ENCODE data around the gene UROC1. TPM values are rescaled to one million over a fixed set of nuclear protein-coding genes. Genes with fewer than 3 reads are reported as not detected.

The UROC1 gene
- total RNA-seq, 1 donor from 2014 or later, result not detected

DNA sequence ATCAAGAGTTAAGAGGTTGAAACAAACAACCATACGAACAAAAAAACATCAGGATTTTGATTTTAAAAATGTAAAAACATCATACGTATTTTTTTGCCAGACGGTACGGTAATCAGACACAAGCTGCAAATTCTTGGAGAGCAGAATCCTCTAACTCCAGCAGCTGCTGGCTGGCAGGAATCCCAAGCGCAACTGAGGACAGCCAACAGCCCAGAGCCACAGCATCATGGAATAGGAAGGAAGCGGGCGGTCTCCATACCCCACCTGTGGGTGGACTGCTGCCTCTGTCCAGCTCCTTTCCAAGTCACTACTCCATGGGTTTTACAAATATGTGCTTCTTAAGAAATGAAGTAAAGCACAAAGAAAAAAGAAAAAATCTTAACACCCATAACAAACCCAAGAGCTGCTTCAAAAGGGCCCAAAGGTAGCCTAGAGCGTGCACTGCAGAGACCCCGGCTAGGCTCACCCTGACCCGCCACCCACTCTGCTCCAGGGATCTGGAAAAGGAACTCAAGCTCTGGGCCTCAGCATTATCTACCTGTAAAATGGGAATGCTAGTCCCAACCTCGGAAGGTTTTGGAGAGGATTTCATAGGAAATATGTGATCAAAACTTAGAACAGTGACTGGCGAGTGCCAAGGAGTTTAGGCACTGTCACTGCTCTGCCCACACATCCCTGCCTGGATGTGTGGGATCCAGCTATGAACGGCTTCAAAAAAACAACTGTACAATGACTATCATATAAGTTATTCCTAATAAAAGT, 75.3 kb downstream of the UROC1 start:
- H3K4me1 Mint-ChIP-seq, result no peaks in the 10 kb centered on the region
- H3K4me3 Mint-ChIP-seq, result no peak overlapping the region
- peak in 1 of 2 experiments; percentile 14 for DNase-seq (ENCODE audit: low spot score in 2 of 2, unreplicated experiment in 2 of 2)
- no peak overlapping the region for H3K27ac Mint-ChIP-seq
- H3K36me3 Mint-ChIP-seq, result peaks cover 7% of the 10 kb centered on the region
- H3K9me3 Mint-ChIP-seq, result no peaks in the 10 kb centered on the region
- no peak for TF ChIP-seq CTCF (IDR thresholded peaks at IDR 0.05; ENCODE audit: unreplicated experiment)
- H3K27me3 Mint-ChIP-seq (ENCODE audit: low read depth), result no peaks in the 10 kb centered on the region

DNA sequence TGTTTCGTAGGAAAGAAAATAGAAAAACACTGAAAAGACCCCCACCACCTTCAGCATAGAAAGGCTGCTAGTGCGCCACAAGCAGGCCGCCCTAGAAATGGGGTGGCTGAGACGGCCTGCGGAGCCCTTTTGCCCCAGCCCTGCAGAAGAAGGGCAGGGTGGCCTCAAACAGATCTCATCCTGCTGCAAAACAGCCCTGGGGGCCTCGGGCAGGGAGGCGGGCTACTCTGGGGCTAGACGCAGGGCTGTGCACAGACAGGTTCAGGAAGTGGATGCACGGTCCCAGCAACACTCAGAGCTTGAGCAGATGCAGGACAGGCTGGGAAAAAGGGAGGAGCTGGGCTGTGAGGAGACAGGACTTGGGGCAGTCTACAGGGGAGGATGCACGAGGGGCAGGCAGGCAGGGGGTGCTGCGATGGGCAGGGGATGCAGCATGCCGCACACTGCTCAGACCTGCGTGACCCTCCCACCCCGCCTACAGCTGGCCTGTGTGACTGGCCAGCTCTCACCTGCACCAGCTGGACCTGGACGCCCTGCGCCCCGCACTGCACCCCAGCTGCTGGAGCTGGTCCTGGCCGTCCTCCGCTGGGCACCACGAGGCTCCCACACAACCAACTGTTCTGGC, 76.2 kb downstream of the UROC1 start:
- H3K9me3 Mint-ChIP-seq, result no peaks in the 10 kb centered on the region
- no peak overlapping the region for H3K27ac Mint-ChIP-seq
- no peak for DNase-seq (ENCODE audit: low spot score in 2 of 2, unreplicated experiment in 2 of 2)
- H3K4me1 Mint-ChIP-seq, result no peaks in the 10 kb centered on the region
- no peak overlapping the region for H3K4me3 Mint-ChIP-seq
- peaks cover 8% of the 10 kb centered on the region for H3K36me3 Mint-ChIP-seq
- no peaks in the 10 kb centered on the region for H3K27me3 Mint-ChIP-seq (ENCODE audit: low read depth)
- no peak for TF ChIP-seq CTCF (IDR thresholded peaks at IDR 0.05; ENCODE audit: unreplicated experiment)

DNA sequence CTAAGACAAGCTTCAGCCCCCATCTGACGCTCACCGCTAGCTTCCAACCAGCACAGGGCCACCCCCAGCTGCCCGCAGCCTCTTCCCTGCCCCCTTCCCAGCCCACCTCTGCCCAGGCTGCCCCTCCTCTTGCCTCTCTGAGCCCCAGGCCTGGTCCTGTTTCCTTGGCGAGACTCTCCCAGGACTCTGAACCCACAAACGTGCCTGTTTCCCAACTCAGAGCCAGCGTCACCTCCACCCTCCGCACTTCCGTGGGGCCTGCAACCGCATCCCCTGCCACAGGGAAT, 76.9 kb downstream of the UROC1 start:
- H3K9me3 Mint-ChIP-seq, result no peaks in the 10 kb centered on the region
- H3K36me3 Mint-ChIP-seq, result peaks cover 8% of the 10 kb centered on the region
- TF ChIP-seq CTCF (IDR thresholded peaks at IDR 0.05; ENCODE audit: unreplicated experiment), result no peak
- H3K27me3 Mint-ChIP-seq (ENCODE audit: low read depth), result no peaks in the 10 kb centered on the region
- no peak overlapping the region for H3K27ac Mint-ChIP-seq
- no peaks in the 10 kb centered on the region for H3K4me1 Mint-ChIP-seq
- DNase-seq (ENCODE audit: low spot score in 2 of 2, unreplicated experiment in 2 of 2), result no peak
- H3K4me3 Mint-ChIP-seq, result no peak overlapping the region

- no peak for DNase-seq (ENCODE audit: low spot score in 2 of 2, unreplicated experiment in 2 of 2)
- TF ChIP-seq CTCF (IDR thresholded peaks at IDR 0.05; ENCODE audit: unreplicated experiment), result no peak
- H3K4me3 Mint-ChIP-seq, result no peak overlapping the region
- no peaks in the 10 kb centered on the region for H3K9me3 Mint-ChIP-seq
- H3K27me3 Mint-ChIP-seq (ENCODE audit: low read depth), result no peaks in the 10 kb centered on the region
- peaks cover 8% of the 10 kb centered on the region for H3K36me3 Mint-ChIP-seq
- no peak overlapping the region for H3K27ac Mint-ChIP-seq
- H3K4me1 Mint-ChIP-seq, result no peaks in the 10 kb centered on the region
Observed at GRCh38 chr3:126439968-126440708, 77.4 kb downstream of the UROC1 start.

- Mint-ChIP-seq H3K27me3 (ENCODE audit: low read depth) (no peaks in the 10 kb centered on the region), H3K9me3 (no peaks in the 10 kb centered on the region), H3K4me3 (no peak overlapping the region), H3K27ac (no peak overlapping the region), H3K4me1 (no peaks in the 10 kb centered on the region), H3K36me3 (peaks cover 8% of the 10 kb centered on the region)
- no peak for TF ChIP-seq CTCF (IDR thresholded peaks at IDR 0.05; ENCODE audit: unreplicated experiment)
- DNase-seq (ENCODE audit: low spot score in 2 of 2, unreplicated experiment in 2 of 2), result no peak
Observed at GRCh38 chr3:126439346-126439967, 78.1 kb downstream of the UROC1 start.
